Calu3 (cell line): Measurements from ENCODE around the gene DBNDD1. TPM values are rescaled to one million over a fixed set of nuclear protein-coding genes. Genes with fewer than 3 reads are reported as not detected.

Experiments used
- BruUV-seq: library from RNA; stranded (reverse); fragments of 400-500 nt; replicated peaks from 2 replicates; lab custom pipeline; 2021; lab: Mats Ljungman, UMichigan
- CTCF ChIA-PET: fragments of 300-600 bp; sonication (Branson Sonifier 250); formaldehyde crosslinking; loops from one replicate; lab custom pipeline; 2022; ENCODE audit warnings: antibody characterized with exemption; lab: Charles Lee
- DNase-seq: peaks from one replicate; pipeline ENCODE4 v3.0.0; 2022
- H3K27ac Mint-ChIP-seq: one replicate; pipeline ENCODE4 v1.8.0; 2022; ENCODE audit warnings: mixed read lengths; ENCODE audit not compliant: unreplicated experiment
- H3K27me3 Mint-ChIP-seq: one replicate; pipeline ENCODE4 v1.8.0; 2022; ENCODE audit warnings: mixed read lengths; ENCODE audit not compliant: unreplicated experiment
- H3K36me3 Mint-ChIP-seq: one replicate; pipeline ENCODE4 v1.8.0; 2022; ENCODE audit warnings: mild to moderate bottlenecking, moderate library complexity, mixed read lengths; ENCODE audit not compliant: insufficient read depth, unreplicated experiment
- H3K4me1 Mint-ChIP-seq: one replicate; pipeline ENCODE4 v1.8.0; 2022; ENCODE audit warnings: mild to moderate bottlenecking, low read depth, mixed read lengths; ENCODE audit not compliant: unreplicated experiment
- H3K4me3 Mint-ChIP-seq: one replicate; pipeline ENCODE4 v1.8.0; 2022; ENCODE audit warnings: mild to moderate bottlenecking, low read depth, moderate library complexity, mixed read lengths; ENCODE audit not compliant: unreplicated experiment
- H3K9me3 Mint-ChIP-seq: one replicate; pipeline ENCODE4 v1.8.0; 2022; ENCODE audit warnings: low read depth, mixed read lengths; ENCODE audit not compliant: unreplicated experiment
- intact Hi-C: fragments of 100-400 bp; cut with micrococcal nuclease; formaldehyde crosslinking; loops from one replicate; pipeline ENCODE4 v1.10.0; 2022; ENCODE audit not compliant: unreplicated experiment
- total RNA-seq: library from RNA; stranded (reverse); gene quantifications from 2 replicates; pipeline ENCODE4 v1.2.3, GENCODE V29; 2022
- TF ChIP-seq, protein P1 (sequence below): fragments of 200-600 bp; IDR thresholded peaks from one replicate; pipeline ENCODE4 v1.8.0; 2022; ENCODE audit warnings: antibody characterized with exemption; ENCODE audit not compliant: unreplicated experiment

DBNDD1 gene
- total RNA-seq, 1 experiment from 2014 or later, result 39.9 TPM

- Mint-ChIP-seq H3K36me3 (peaks cover 53% of the 10 kb centered on the region), H3K9me3 (no peaks in the 10 kb centered on the region), H3K4me1 (peaks cover 30% of the 10 kb centered on the region), H3K4me3 (no peak overlapping the region), H3K27ac (no peak overlapping the region), H3K27me3 (no peaks in the 10 kb centered on the region)
- TF ChIP-seq, protein P1, sequence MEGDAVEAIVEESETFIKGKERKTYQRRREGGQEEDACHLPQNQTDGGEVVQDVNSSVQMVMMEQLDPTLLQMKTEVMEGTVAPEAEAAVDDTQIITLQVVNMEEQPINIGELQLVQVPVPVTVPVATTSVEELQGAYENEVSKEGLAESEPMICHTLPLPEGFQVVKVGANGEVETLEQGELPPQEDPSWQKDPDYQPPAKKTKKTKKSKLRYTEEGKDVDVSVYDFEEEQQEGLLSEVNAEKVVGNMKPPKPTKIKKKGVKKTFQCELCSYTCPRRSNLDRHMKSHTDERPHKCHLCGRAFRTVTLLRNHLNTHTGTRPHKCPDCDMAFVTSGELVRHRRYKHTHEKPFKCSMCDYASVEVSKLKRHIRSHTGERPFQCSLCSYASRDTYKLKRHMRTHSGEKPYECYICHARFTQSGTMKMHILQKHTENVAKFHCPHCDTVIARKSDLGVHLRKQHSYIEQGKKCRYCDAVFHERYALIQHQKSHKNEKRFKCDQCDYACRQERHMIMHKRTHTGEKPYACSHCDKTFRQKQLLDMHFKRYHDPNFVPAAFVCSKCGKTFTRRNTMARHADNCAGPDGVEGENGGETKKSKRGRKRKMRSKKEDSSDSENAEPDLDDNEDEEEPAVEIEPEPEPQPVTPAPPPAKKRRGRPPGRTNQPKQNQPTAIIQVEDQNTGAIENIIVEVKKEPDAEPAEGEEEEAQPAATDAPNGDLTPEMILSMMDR, result no peak
- BruUV-seq, result no TSS peak
- CTCF ChIA-PET, result no interaction called here
- intact Hi-C loops, result no loop called here
- no peak for DNase-seq
These were observed 22.7 kb upstream of the DBNDD1 start for GRCh38 chr16:90041896-90042473.

DNA sequence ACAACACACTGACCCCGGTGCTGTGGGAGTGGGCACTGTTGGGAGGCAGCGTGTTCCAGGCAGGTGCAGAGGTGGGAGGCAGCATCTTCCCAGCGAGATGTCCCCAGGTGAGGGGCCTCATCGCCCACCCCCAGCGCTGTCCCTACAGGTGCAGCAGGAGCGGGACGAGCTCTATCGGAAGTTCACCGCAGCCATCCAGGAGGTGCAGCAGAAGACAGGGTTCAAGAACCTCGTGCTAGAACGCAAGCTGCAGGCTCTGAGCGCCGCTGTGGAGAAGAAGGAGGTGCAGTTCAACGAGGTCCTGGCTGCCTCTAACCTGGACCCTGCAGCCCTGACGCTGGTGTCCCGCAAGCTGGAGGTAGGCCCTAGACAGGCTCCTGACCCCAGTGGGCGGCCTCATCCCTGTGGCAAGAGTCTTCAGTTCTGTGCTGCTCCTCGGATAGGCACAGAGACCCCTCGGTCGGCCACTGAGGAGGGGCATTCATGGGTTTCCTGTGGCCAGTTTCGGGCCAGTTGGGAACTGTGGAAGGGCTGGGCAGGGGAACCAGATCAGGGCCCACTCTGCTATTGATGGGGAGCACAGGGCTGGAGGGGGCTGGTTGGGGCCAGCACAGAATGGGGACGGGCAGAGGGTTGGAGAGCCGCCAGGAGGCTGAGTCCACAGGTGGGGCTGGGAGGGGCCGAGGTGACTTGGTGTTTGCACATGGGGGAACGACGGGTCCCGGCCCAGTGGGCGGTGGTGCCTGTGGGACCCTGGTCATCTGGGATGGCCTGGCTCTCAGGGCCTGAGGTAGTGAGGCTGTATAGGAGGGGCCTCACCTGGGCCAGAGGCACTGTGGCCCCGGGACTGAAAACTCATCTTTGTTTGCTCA is 21.1 kb upstream of the DBNDD1 start:
- no peaks in the 10 kb centered on the region for H3K27me3 Mint-ChIP-seq
- CTCF ChIA-PET, result no interaction called here
- DNase-seq, result no peak
- H3K4me1 Mint-ChIP-seq, result peaks cover 30% of the 10 kb centered on the region
- peaks cover 52% of the 10 kb centered on the region for H3K36me3 Mint-ChIP-seq
- H3K27ac Mint-ChIP-seq, result no peak overlapping the region
- intact Hi-C loops, result no loop called here
- no TSS peak for BruUV-seq
- TF ChIP-seq, protein P1, result no peak
- no peak overlapping the region for H3K4me3 Mint-ChIP-seq
- H3K9me3 Mint-ChIP-seq, result no peaks in the 10 kb centered on the region

GRCh38 chr16:90037276-90037675 is 18.0 kb upstream of the DBNDD1 start:
- TF ChIP-seq, protein P1, result no peak
- no peak for DNase-seq
- Mint-ChIP-seq H3K36me3 (peaks cover 56% of the 10 kb centered on the region), H3K4me1 (peaks cover 5% of the 10 kb centered on the region), H3K27me3 (no peaks in the 10 kb centered on the region), H3K27ac (no peak overlapping the region), H3K9me3 (no peaks in the 10 kb centered on the region), H3K4me3 (no peak overlapping the region)
- CTCF ChIA-PET, result interaction anchor here (1.2 kb wide), 1 partner anchor 45 kb away, joined by 3 read pairs; no protein-coding TSS in a partner anchor
- BruUV-seq, result no TSS peak
- intact Hi-C loops, result no loop called here

GRCh38 chr16:90035902-90036301 is 16.6 kb upstream of the DBNDD1 start:
- peaks cover 55% of the 10 kb centered on the region for H3K36me3 Mint-ChIP-seq
- DNase-seq, result no peak
- H3K4me3 Mint-ChIP-seq, result no peak overlapping the region
- BruUV-seq, result no TSS peak
- no peaks in the 10 kb centered on the region for H3K27me3 Mint-ChIP-seq
- H3K9me3 Mint-ChIP-seq, result no peaks in the 10 kb centered on the region
- CTCF ChIA-PET, result interaction anchor here (1.2 kb wide), 1 partner anchor 46 kb away, joined by 3 read pairs; no protein-coding TSS in a partner anchor
- intact Hi-C loops, result no loop called here
- H3K27ac Mint-ChIP-seq, result no peak overlapping the region
- TF ChIP-seq, protein P1, result no peak
- H3K4me1 Mint-ChIP-seq, result no peaks in the 10 kb centered on the region
